Activated CD4-positive, alpha-beta T cell treated with anti-CD3 and anti-CD28 coated beads, Interleukin-2, Interleukin-6, amounts not matched to agents 100 ng/mL and 50 ng/mL, durations not matched to agents 16 hours and 8 hours (primary cell): ENCODE data around the gene MEF2C.
"Not testable (repeated sequence)": the region's sequence is repeated elsewhere in the genome, so short reads cannot be mapped to it uniquely, and the experiment has no call there.

ENCODE experiments used
- DNase-seq: peaks from one replicate; pipeline ENCODE4 v3.0.0-alpha.2; 2020

The MEF2C gene

GRCh38 chr5:88798933-88799332 is 84.1 kb downstream of the MEF2C start:
- DNase-seq = not testable (repeated sequence)

- DNase-seq = not testable (repeated sequence)
Measured at GRCh38 chr5:88793797-88794196, 89.2 kb downstream of the MEF2C start.

- no peak for DNase-seq
Measured at GRCh38 chr5:88792144-88792840, 90.7 kb downstream of the MEF2C start.

GRCh38 chr5:88787856-88788255 is 95.1 kb downstream of the MEF2C start:
- no peak for DNase-seq

- DNase-seq = no peak
Measured at GRCh38 chr5:88786789-88787188, 96.2 kb downstream of the MEF2C start.

- DNase-seq = peak; percentile 46
Measured at GRCh38 chr5:88785746-88786565, 97.0 kb downstream of the MEF2C start.

GRCh38 chr5:88782571-88782970 is 100.4 kb downstream of the MEF2C start:
- DNase-seq = no peak

GRCh38 chr5:88780736-88781135 is 102.2 kb downstream of the MEF2C start:
- no peak for DNase-seq

GRCh38 chr5:88778736-88779135 is 104.2 kb downstream of the MEF2C start:
- peak; percentile 15 for DNase-seq

- DNase-seq = no peak
Measured at GRCh38 chr5:88776692-88777091, 106.3 kb downstream of the MEF2C start.

GRCh38 chr5:88772831-88773230 is 110.2 kb downstream of the MEF2C start:
- DNase-seq = no peak

GRCh38 chr5:88772047-88772446 is 110.9 kb downstream of the MEF2C start:
- no peak for DNase-seq

GRCh38 chr5:88770276-88771257 is 112.4 kb downstream of the MEF2C start:
- DNase-seq = no peak

- DNase-seq = no peak
Measured at GRCh38 chr5:88769165-88769564, 113.8 kb downstream of the MEF2C start.

GRCh38 chr5:88768411-88768810 is 114.6 kb downstream of the MEF2C start:
- no peak for DNase-seq

GRCh38 chr5:88765798-88766197 is 117.2 kb downstream of the MEF2C start:
- DNase-seq = no peak

GRCh38 chr5:88765171-88765570 is 117.8 kb downstream of the MEF2C start:
- DNase-seq = no peak

- DNase-seq = no peak
Measured at GRCh38 chr5:88761939-88762338, 121.0 kb downstream of the MEF2C start.

- no peak for DNase-seq
Measured at GRCh38 chr5:88761269-88761850, 121.6 kb downstream of the MEF2C start.

- DNase-seq = no peak
Measured at GRCh38 chr5:88760527-88760926, 122.5 kb downstream of the MEF2C start.

- no peak for DNase-seq
Measured at GRCh38 chr5:88758591-88758990, 124.4 kb downstream of the MEF2C start.

- DNase-seq = no peak
Measured at GRCh38 chr5:88758184-88758583, 124.8 kb downstream of the MEF2C start.

GRCh38 chr5:88756953-88757352 is 126.0 kb downstream of the MEF2C start:
- DNase-seq = no peak
